LHCN-M2 (cell line): ENCODE results near the gene KMT2C. TPM values are rescaled to one million over a fixed set of nuclear protein-coding genes. Genes with fewer than 3 reads are reported as not detected.

Experiments used
- DNase-seq: peaks from one replicate; pipeline ENCODE4 v3.0.0-alpha.2; 2012; ENCODE audit warnings: low read depth
- total RNA-seq: library from RNA; depleted of rRNA; stranded (reverse); fragments of >200 nt; gene quantifications from 2 replicates; pipeline ENCODE4 v1.2.3, GENCODE V29; 2014

The KMT2C gene
- total RNA-seq, 1 experiment from 2014 or later: 24.5 TPM

- peak; percentile 76 for DNase-seq
Observed at GRCh38 chr7:152145853-152146466, 289.8 kb downstream of the KMT2C start.

GRCh38 chr7:152144557-152145245 is 291.1 kb downstream of the KMT2C start:
- no peak for DNase-seq

- DNase-seq: no peak
Observed at GRCh38 chr7:152142976-152143595, 292.7 kb downstream of the KMT2C start.

- no peak for DNase-seq
Observed at GRCh38 chr7:152140560-152140959, 295.2 kb downstream of the KMT2C start.

GRCh38 chr7:152140067-152140466 is 295.7 kb downstream of the KMT2C start:
- DNase-seq: no peak

- DNase-seq: no peak
Observed at GRCh38 chr7:152137476-152138025, 298.3 kb downstream of the KMT2C start.

GRCh38 chr7:152136686-152137085 is 299.1 kb downstream of the KMT2C start:
- no peak for DNase-seq

GRCh38 chr7:152133804-152134203 is 302.0 kb downstream of the KMT2C start:
- DNase-seq: no peak

GRCh38 chr7:152132812-152133211 is 303.0 kb downstream of the KMT2C start:
- DNase-seq: no peak

GRCh38 chr7:152131981-152132494 is 303.8 kb downstream of the KMT2C start:
- DNase-seq: no peak

GRCh38 chr7:152130658-152131590 is 304.9 kb downstream of the KMT2C start:
- DNase-seq: no peak

GRCh38 chr7:152129682-152130081 is 306.1 kb downstream of the KMT2C start:
- no peak for DNase-seq

GRCh38 chr7:152128741-152129461 is 306.9 kb downstream of the KMT2C start:
- DNase-seq: no peak

GRCh38 chr7:152128252-152128651 is 307.6 kb downstream of the KMT2C start:
- no peak for DNase-seq

- DNase-seq: no peak
Observed at GRCh38 chr7:152127229-152127628, 308.6 kb downstream of the KMT2C start.

GRCh38 chr7:152126741-152127140 is 309.1 kb downstream of the KMT2C start:
- DNase-seq: no peak

GRCh38 chr7:152122540-152122939 is 313.3 kb downstream of the KMT2C start:
- no peak for DNase-seq

- no peak for DNase-seq
Observed at GRCh38 chr7:152121432-152121831, 314.4 kb downstream of the KMT2C start.

- DNase-seq: no peak
Observed at GRCh38 chr7:152120776-152121175, 315.0 kb downstream of the KMT2C start.

- DNase-seq: no peak
Observed at GRCh38 chr7:152120210-152120609, 315.6 kb downstream of the KMT2C start.

GRCh38 chr7:152117356-152117755 is 318.4 kb downstream of the KMT2C start:
- DNase-seq: no peak
